Liver (tissue), 9 donors: ENCODE measurements around the gene IER3IP1. TPM values are rescaled to one million over a fixed set of nuclear protein-coding genes. Genes with fewer than 3 reads are reported as not detected.

Experiments used
- DNase-seq: peaks from one replicate; pipeline ENCODE4 v3.0.0-alpha.2; 2017; ENCODE audit warnings: low spot score
- H3K27ac ChIP-seq, 2 donors: one replicate each; pipeline ENCODE4 v1.7.0; 2013; ENCODE audit warnings: inconsistent platforms in 2 of 2, low read length in 2 of 2, control low read depth in 1 of 2, low read depth in 1 of 2, mild to moderate bottlenecking in 1 of 2
- H3K27me3 ChIP-seq, 4 donors: one replicate each; pipeline versions ENCODE4 v1.6.1 to v1.7.0; 2013; ENCODE audit warnings: low read length in 3 of 4, inconsistent platforms in 1 of 4, mild to moderate bottlenecking in 1 of 4, moderate library complexity in 1 of 4; ENCODE audit not compliant: control insufficient read depth in 4 of 4, insufficient read depth in 4 of 4
- H3K36me3 ChIP-seq, 4 donors: one replicate each; pipeline versions ENCODE4 v1.6.1 to v1.7.0; 2013; ENCODE audit warnings: low read length in 3 of 4, mild to moderate bottlenecking in 3 of 4, low read depth in 1 of 4, moderate library complexity in 1 of 4; ENCODE audit not compliant: control insufficient read depth in 4 of 4, insufficient read depth in 3 of 4
- H3K4me1 ChIP-seq, 4 donors: one replicate each; pipeline versions ENCODE4 v1.6.1 to v1.7.0; 2013; ENCODE audit warnings: low read length in 3 of 4, mild to moderate bottlenecking in 3 of 4, moderate library complexity in 1 of 4; ENCODE audit not compliant: control insufficient read depth in 4 of 4, insufficient read depth in 4 of 4
- H3K4me3 ChIP-seq, 3 donors: one replicate each; pipeline versions ENCODE4 v1.6.1 to v1.7.0; 2013; ENCODE audit warnings: low read length in 3 of 3, control low read depth in 1 of 3, low read depth in 1 of 3, mild to moderate bottlenecking in 1 of 3
- H3K9ac ChIP-seq, 2 donors: one replicate each; pipeline ENCODE4 v1.7.0; 2013; ENCODE audit warnings: low read length in 2 of 2, mild to moderate bottlenecking in 2 of 2, moderate library complexity in 2 of 2, control low read depth in 1 of 2, low read depth in 1 of 2
- H3K9me3 ChIP-seq, 4 donors: one replicate each; pipeline versions ENCODE4 v1.6.1 to v1.7.0; 2013; ENCODE audit warnings: low read length in 3 of 4; ENCODE audit not compliant: control insufficient read depth in 4 of 4
- ATF3 ChIP-seq: IDR thresholded peaks from 2 replicates; pipeline ENCODE4 v1.6.1; 2016; ENCODE audit warnings: antibody characterized with exemption
- CTCF ChIP-seq: fragments of 150-350 bp; IDR thresholded peaks from 2 replicates; pipeline ENCODE4 v1.5.1; 2017; ENCODE audit warnings: improper control_type of control experiment, low read depth, low read length; ENCODE audit not compliant: missing input control
- EGR1 ChIP-seq, 2 donors: IDR thresholded peaks; 2 replicates each; pipeline ENCODE4 v1.6.1; 2016 to 2018; ENCODE audit warnings: antibody characterized with exemption in 2 of 2, low read depth in 2 of 2
- FOXA1 ChIP-seq: IDR thresholded peaks from 2 replicates; pipeline ENCODE4 v1.6.1; 2016; ENCODE audit warnings: antibody characterized with exemption
- FOXA2 ChIP-seq: IDR thresholded peaks from 2 replicates; pipeline ENCODE4 v1.6.1; 2016; ENCODE audit warnings: antibody characterized with exemption
- GABPA ChIP-seq, 2 donors: IDR thresholded peaks in 1 of 2; conservative IDR thresholded peaks in 1 of 2; 2 replicates each; pipeline ENCODE4 v1.6.1; 2016; ENCODE audit warnings: antibody characterized with exemption in 2 of 2, mild to moderate bottlenecking in 1 of 2, moderate library complexity in 1 of 2
- HNF4A ChIP-seq, 2 donors: conservative IDR thresholded peaks; 2 replicates each; pipeline ENCODE4 v1.6.1; 2016; ENCODE audit warnings: antibody characterized with exemption in 2 of 2, mild to moderate bottlenecking in 2 of 2
- HNF4G ChIP-seq: IDR thresholded peaks from 2 replicates; pipeline ENCODE4 v1.6.1; 2016; ENCODE audit warnings: antibody characterized with exemption
- JUND ChIP-seq, 2 donors: IDR thresholded peaks; 2 replicates each; pipeline ENCODE4 v1.6.1; 2016; ENCODE audit warnings: antibody characterized with exemption in 2 of 2
- MAX ChIP-seq: IDR thresholded peaks from 2 replicates; pipeline ENCODE4 v1.6.1; 2016; ENCODE audit warnings: antibody characterized with exemption
- NR2F2 ChIP-seq: IDR thresholded peaks from 2 replicates; pipeline ENCODE4 v1.6.1; 2016; ENCODE audit warnings: antibody characterized with exemption
- RAD21 ChIP-seq, 2 donors: IDR thresholded peaks; 2 replicates each; pipeline ENCODE4 v1.6.1; 2016; ENCODE audit warnings: antibody characterized with exemption in 2 of 2, mild to moderate bottlenecking in 2 of 2
- REST ChIP-seq: IDR thresholded peaks from 2 replicates; pipeline ENCODE4 v1.6.1; 2016; ENCODE audit warnings: antibody characterized with exemption, mild to moderate bottlenecking
- RXRA ChIP-seq, 2 donors: IDR thresholded peaks; 2 replicates each; pipeline ENCODE4 v1.6.1; 2017 to 2018; ENCODE audit warnings: antibody characterized with exemption in 2 of 2, mild to moderate bottlenecking in 1 of 2
- SP1 ChIP-seq: IDR thresholded peaks from 2 replicates; pipeline ENCODE4 v1.6.1; 2018; ENCODE audit warnings: antibody characterized with exemption, mild to moderate bottlenecking
- TAF1 ChIP-seq: conservative IDR thresholded peaks from 2 replicates; pipeline ENCODE4 v1.6.1; 2016; ENCODE audit warnings: antibody characterized with exemption, mild to moderate bottlenecking
- YY1 ChIP-seq: IDR thresholded peaks from 2 replicates; pipeline ENCODE4 v1.6.1; 2016; ENCODE audit warnings: antibody characterized with exemption, mild to moderate bottlenecking
- ZBTB33 ChIP-seq: IDR thresholded peaks from 2 replicates; pipeline ENCODE4 v1.6.1; 2016; ENCODE audit warnings: antibody characterized with exemption
- WGBS: extraction: QIAGEN DNeasy Blood & Tissue Kit; methylation state at CpG from one replicate; pipeline ENCODE4 v1.1.7; 2013; 5-methylcytosine and 5-hydroxymethylcytosine counted together
- polyA plus RNA-seq, 2 donors: library from polyadenylated mRNA; stranded (reverse) in 1 of 2; unstranded in 1 of 2; fragments of 200-250 nt in 1 of 2; fragments of >200 nt in 1 of 2; fragmentation: Nextera tagmentation in 1 of 2; extraction: Ambion mirVana in 1 of 2; gene quantifications; one replicate each; pipeline versions ENCODE4 v1.2.1 to v1.2.3, GENCODE V29; 2013 to 2015
- total RNA-seq, 2 donors: library from RNA; depleted of rRNA; stranded (reverse); fragments of >200 nt; gene quantifications; one replicate each; pipeline ENCODE4 v1.2.3, GENCODE V29; 2014
- donor health status: healthy.
- donor health status: healthy.
- donor health status: healthy.
- donor health status: healthy.
- donor health status: healthy.

IER3IP1 gene
- total and polyA plus RNA-seq, 4 donors, result 8.0 to 24.9 (median 11.3) TPM

GRCh38 chr18:47206945-47207637 lies 30.9 kb upstream of the IER3IP1 start:
- TF ChIP-seq REST, result no peak
- TF ChIP-seq ZBTB33, result no peak
- TF ChIP-seq TAF1, result no peak
- TF ChIP-seq CTCF, result no peak
- no peak for TF ChIP-seq HNF4A (conservative IDR thresholded peaks at IDR 0.05)
- no peak for TF ChIP-seq SP1
- TF ChIP-seq GABPA (IDR thresholded peaks at IDR 0.05 in 1 of 2, conservative IDR thresholded peaks at IDR 0.05 in 1 of 2), result no peak
- no peak for TF ChIP-seq HNF4G
- TF ChIP-seq RAD21 (IDR thresholded peaks at IDR 0.05), result no peak
- no peak for TF ChIP-seq NR2F2
- TF ChIP-seq MAX, result no peak
- no peak for TF ChIP-seq FOXA2
- TF ChIP-seq RXRA (IDR thresholded peaks at IDR 0.05), result no peak
- TF ChIP-seq EGR1 (IDR thresholded peaks at IDR 0.05; ENCODE audit: low read depth in 2 of 2), result no peak
- no peak for TF ChIP-seq ATF3
- TF ChIP-seq FOXA1, result no peak
- TF ChIP-seq JUND (IDR thresholded peaks at IDR 0.05), result no peak
- TF ChIP-seq YY1, result no peak
- Histone ChIP-seq H3K4me3 (no peak overlapping the region), H3K27me3 (peaks cover 0 to 5% (median 0%) of the 10 kb centered on the region in 4 donors), H3K36me3 (no peaks in the 10 kb centered on the region), H3K9ac (no peak overlapping the region), H3K27ac (no peak overlapping the region), H3K9me3 (no peaks in the 10 kb centered on the region), H3K4me1 (no peaks in the 10 kb centered on the region)
- WGBS, result 56% methylated on average over 2 of the region's 2 CpGs
- DNase-seq, result no peak
